ENCODE measurements around the gene FAM83D. TPM values are rescaled to one million over a fixed set of nuclear protein-coding genes. Genes with fewer than 3 reads are reported as not detected.

FAM83D gene
- total RNA-seq, 3 donors from 2014 or later (not counting 1 experiment from before 2014, with no cell fraction given), result 1.1 to 2.7 (median 2.1) TPM

- H3K4me1 Mint-ChIP-seq, result peaks cover 0 to 15% of the 10 kb centered on the region in 2 donors
- H3K27ac Mint-ChIP-seq, result no peak overlapping the region
- DNase-seq (no peak), ATAC-seq (no peak)
- H3K9me3 ChIP-seq (ENCODE audit: control insufficient read depth, insufficient read depth, low read length), result no peaks in the 10 kb centered on the region
- no peaks in the 10 kb centered on the region for H3K9me3 Mint-ChIP-seq
- no peak overlapping the region for H3K27ac ChIP-seq (ENCODE audit: low read length)
- peaks cover 56% of the 10 kb centered on the region for H3K36me3 ChIP-seq (ENCODE audit: control insufficient read depth, insufficient read depth, low read length)
- no peak for TF ChIP-seq CTCF (IDR thresholded peaks at IDR 0.05)
- H3K4me3 Mint-ChIP-seq, result no peak overlapping the region
- peaks cover 11% of the 10 kb centered on the region for H3K36me3 Mint-ChIP-seq
- no peaks in the 10 kb centered on the region for H3K27me3 ChIP-seq (ENCODE audit: control insufficient read depth, insufficient read depth, low read length)
- H3K27me3 Mint-ChIP-seq (ENCODE audit: low read depth in 2 of 2), result no peaks in the 10 kb centered on the region
- intact Hi-C loops (cut with micrococcal nuclease), result no loop called here
- H3K4me1 ChIP-seq (ENCODE audit: control insufficient read depth, insufficient read depth, low read length), result no peaks in the 10 kb centered on the region
- 91% methylated on average over 3 of the region's 3 CpGs for WGBS (ENCODE audit: insufficient coverage)
- no peak overlapping the region for H3K4me3 ChIP-seq (ENCODE audit: low read length)
Measured at GRCh38 chr20:38999217-38999616, 73.0 kb downstream of the FAM83D start.

GRCh38 chr20:38999965-39000910 is 74.0 kb downstream of the FAM83D start:
- no peak overlapping the region for H3K27ac Mint-ChIP-seq
- H3K27me3 Mint-ChIP-seq (ENCODE audit: low read depth in 2 of 2), result no peaks in the 10 kb centered on the region
- intact Hi-C loops (cut with micrococcal nuclease), result no loop called here
- Histone ChIP-seq H3K36me3 (ENCODE audit: control insufficient read depth, insufficient read depth, low read length) (peaks cover 63% of the 10 kb centered on the region), H3K27me3 (ENCODE audit: control insufficient read depth, insufficient read depth, low read length) (no peaks in the 10 kb centered on the region), H3K4me1 (ENCODE audit: control insufficient read depth, insufficient read depth, low read length) (no peaks in the 10 kb centered on the region), H3K9me3 (ENCODE audit: control insufficient read depth, insufficient read depth, low read length) (no peaks in the 10 kb centered on the region), H3K4me3 (ENCODE audit: low read length) (no peak overlapping the region), H3K27ac (ENCODE audit: low read length) (no peak overlapping the region)
- WGBS (ENCODE audit: insufficient coverage), result over 99% methylated on average over 6 of the region's 6 CpGs
- H3K4me1 Mint-ChIP-seq, result peaks cover 0 to 15% of the 10 kb centered on the region in 2 donors
- DNase-seq, result no peak
- H3K9me3 Mint-ChIP-seq, result no peaks in the 10 kb centered on the region
- H3K4me3 Mint-ChIP-seq, result no peak overlapping the region
- no peak for ATAC-seq
- H3K36me3 Mint-ChIP-seq, result peaks cover 11% of the 10 kb centered on the region
- TF ChIP-seq CTCF (IDR thresholded peaks at IDR 0.05), result no peak

Other genes starting within 250 kb of the FAM83D start
- gene SLC32A1, start 201.9 kb upstream of the FAM83D start, total RNA-seq, result not detected
- gene ACTR5, start 178.0 kb upstream of the FAM83D start, total RNA-seq, result 10 to 100 TPM; 14.4 to 17.7 (median 17.6) TPM
- 10 to 100 TPM; 52.0 to 62.3 (median 53.7) TPM for gene PPP1R16B, start 120.7 kb upstream of the FAM83D start, total RNA-seq
- 10 to 100 TPM in 2 of 3 donors, 1 to 10 TPM in 1; 8.8 to 11.4 (median 10.2) TPM for gene DHX35, start 35.9 kb downstream of the FAM83D start, total RNA-seq